ENCODE measurements around the gene KIAA0319L.

KIAA0319L gene

GRCh38 chr1:35441926-35442579, 115.2 kb downstream of the KIAA0319L start:
- no peak for DNase-seq

DNA sequence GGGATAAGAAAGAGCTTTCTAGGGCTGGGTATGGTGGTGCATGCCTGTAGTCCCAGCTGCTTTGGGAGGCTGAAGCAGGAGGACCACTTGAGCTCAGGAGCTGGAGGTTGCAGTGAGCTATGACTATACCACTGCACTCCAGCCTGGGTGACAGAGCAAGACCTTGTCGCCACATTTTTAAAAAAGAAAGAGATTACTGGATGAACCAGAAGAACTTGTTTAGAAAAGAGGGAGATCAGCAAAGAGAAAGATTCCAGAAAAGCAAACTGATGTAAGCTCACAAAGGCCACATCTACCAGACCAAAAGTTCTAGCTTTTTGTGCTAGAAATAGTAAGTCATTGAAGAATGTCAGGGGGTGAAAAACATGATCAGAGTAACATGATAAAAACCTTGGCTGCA, 117.6 kb downstream of the KIAA0319L start:
- DNase-seq, result no peak

GRCh38 chr1:35437200-35437599, 120.0 kb downstream of the KIAA0319L start:
- no peak for DNase-seq

- no peak for DNase-seq
These were observed 121.1 kb downstream of the KIAA0319L start for GRCh38 chr1:35436078-35436477.

DNA sequence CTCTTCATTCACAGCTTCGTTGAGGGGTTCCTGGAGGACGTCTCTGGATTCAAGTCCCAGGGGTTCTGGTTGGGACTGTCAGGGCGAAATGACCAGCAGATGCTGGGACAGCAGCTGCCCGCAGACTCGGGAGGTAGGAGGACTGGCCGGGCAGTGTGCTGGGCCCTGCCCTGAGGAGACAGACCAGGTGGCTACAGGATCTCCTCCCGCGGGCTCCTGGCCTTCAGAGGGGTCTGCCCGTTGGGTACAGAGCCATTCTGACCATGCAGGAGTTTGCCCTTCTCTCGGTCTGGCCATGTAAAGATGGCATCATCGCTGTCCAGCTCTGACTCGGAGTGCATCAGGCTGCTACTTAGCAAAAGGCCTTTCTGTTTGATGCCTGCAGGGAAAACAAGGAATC, 122.5 kb downstream of the KIAA0319L start:
- DNase-seq, result no peak

GRCh38 chr1:35433714-35434113, 123.5 kb downstream of the KIAA0319L start:
- DNase-seq, result no peak

- no peak for DNase-seq
These were observed 125.0 kb downstream of the KIAA0319L start for GRCh38 chr1:35432231-35432630.

- no peak for DNase-seq
These were observed 126.0 kb downstream of the KIAA0319L start for GRCh38 chr1:35431173-35431599.

DNA sequence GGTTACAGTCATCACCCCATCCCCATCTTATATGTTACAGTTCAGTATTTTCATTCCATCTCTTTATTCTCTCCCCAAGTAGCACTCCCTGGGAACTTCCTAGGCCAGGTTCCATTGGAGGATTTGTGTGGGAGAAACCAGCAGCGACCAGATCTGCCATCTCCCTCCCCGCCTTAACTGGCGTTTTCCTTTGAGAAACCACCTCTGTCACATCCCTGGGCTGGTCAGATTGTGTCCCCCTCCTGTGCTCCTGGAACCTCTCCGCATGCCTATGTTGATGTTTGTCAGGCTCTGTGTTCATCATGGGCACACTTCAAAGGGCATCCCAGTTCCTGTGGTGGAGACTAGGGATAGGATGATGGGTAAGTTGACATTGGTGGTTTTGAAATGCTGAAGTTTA, 126.4 kb downstream of the KIAA0319L start:
- no peak for DNase-seq

- no peak for DNase-seq
These were observed 128.8 kb downstream of the KIAA0319L start for GRCh38 chr1:35428360-35428759.

DNA sequence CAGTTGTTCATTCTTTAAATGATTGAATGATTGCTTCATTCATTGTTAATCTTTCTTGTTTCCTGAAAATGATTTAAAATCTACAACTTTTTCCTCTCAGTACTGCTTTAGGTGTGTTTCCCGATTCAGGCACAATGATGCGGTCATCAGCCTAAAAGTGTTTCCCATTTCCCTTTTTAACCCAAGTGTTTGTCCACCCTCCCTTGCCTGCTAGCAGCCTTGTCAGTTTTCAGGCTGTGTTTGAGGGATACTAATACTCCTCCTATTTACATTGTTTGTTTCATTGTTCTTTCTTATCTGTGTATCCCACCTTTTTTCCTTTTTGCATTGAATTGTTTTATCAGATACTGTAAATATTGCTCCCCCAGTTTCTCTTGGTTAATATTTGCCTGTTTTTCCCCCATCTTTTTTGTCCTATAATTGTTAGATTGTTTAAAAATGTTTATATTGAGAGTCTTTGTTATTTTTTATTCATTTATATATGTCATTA, 131.1 kb downstream of the KIAA0319L start:
- DNase-seq, result no peak

- no peak for DNase-seq
These were observed 148.3 kb downstream of the KIAA0319L start for GRCh38 chr1:35408925-35409324.

DNA sequence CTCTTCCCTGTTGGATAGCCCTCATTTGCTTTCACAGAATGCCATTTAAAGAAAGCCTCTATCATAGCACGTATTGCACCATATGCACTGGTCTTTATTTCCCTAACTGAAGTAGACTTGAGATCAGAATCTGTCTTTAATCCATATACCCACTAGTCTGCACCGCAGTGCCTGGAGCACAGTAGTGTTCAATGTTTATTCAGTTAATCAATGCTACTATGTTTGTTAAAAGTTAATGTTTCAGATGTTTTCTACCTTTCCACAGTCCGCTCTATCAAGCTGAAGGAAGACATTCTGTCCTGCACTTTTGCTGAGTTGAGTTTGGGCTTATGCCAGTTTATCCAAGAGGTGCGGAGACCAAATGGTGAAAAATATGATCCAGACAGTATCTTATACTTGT, 149.5 kb downstream of the KIAA0319L start:
- DNase-seq, result no peak

GRCh38 chr1:35406103-35406502, 151.1 kb downstream of the KIAA0319L start:
- no peak for DNase-seq

DNA sequence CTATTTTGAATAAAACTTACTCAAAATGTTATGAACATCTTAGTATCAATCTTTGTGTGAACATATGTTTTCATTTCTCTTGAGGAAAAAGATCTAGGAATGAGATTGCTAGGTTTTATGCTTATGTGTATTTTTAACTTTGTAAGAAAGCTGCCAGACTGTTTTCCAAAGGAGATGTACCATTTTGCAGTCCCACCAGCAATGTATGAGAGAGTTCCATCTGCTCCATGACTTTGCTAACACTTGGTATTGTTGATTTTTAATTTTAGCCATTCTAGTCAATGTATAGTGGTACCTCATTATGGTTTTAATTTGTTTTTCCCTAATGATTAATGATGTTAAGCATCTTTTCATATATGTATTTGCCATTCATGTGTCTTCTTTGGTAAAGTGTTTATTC, 156.2 kb downstream of the KIAA0319L start:
- no peak for DNase-seq

DNA sequence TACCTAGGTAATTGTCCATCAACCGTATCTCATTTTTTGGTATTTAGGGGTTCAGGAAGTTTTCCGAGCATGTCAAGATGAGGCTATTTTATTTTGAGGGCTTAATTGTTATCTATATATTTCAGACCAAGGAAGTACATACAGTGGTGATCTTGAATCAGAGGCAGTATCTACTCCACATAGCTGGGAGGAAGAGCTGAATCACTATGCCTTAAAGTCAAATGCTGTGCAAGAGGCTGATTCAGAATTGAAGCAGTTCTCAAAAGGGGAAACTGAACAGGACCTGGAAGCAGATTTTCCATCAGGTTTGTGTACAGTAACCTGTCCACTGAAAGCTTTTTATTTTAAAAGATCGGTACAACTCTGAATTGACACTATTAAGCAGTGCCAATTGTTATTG, 158.5 kb downstream of the KIAA0319L start:
- DNase-seq, result no peak

- DNase-seq, result no peak
These were observed 162.8 kb downstream of the KIAA0319L start for GRCh38 chr1:35394386-35394785.

DNA sequence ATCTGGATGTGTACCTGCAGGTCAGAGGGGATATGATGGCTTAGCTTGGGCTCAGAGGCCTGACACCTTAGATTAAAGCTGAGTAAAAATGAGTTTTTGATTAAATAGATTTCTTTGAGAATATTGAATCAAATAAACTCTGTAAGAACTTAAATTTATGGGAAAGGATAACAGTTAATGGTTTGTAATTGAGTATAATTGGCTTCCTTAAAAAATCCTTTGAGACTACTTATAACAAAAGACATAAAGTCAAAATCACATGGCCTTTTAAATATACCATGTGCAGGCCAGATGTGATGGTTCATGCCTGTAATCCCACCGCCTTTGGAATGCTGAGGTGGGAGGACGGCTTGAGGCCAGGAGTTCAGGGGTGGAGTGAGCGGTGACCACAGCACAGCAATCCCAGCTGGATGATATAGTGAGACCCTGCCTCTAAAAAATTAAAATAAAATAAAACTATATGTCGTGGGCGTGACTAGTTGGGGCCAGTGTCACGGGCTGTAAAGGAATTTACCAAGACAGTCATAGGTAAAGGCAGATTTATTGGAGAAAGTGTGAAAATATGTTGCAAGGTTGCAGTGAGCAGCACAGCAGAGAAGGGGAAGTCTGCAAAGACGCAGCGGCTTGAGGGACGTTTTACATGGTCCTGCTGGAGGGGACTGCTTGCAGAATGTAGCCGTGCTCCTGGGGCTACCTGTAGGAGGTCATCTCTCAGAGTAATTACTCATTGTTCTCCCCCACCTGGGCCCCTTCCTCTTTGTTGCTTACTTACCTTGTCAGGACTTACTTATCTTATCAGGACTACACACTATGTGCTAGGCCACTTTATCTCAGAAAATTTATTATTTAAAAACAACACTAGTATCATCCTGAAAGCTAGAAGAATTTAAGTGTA, 166.4 kb downstream of the KIAA0319L start:
- DNase-seq, result no peak

DNA sequence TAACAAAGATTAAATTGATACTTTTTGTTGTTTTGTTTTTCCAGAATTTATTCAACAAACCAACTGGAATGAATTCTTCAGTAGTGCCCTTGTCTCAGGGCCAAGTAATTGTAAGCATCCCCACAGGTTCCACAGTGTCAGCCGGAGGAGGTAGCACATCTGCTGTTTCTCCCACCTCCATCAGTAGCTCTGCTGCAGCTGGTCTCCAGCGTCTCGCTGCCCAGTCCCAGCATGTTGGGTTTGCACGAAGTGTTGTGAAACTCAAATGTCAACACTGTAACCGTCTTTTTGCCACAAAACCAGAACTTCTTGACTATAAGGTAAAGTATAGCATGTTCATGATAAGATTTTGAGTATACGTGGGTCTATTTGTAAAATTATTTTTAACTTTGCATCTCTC, 170.2 kb downstream of the KIAA0319L start:
- no peak for DNase-seq

DNA sequence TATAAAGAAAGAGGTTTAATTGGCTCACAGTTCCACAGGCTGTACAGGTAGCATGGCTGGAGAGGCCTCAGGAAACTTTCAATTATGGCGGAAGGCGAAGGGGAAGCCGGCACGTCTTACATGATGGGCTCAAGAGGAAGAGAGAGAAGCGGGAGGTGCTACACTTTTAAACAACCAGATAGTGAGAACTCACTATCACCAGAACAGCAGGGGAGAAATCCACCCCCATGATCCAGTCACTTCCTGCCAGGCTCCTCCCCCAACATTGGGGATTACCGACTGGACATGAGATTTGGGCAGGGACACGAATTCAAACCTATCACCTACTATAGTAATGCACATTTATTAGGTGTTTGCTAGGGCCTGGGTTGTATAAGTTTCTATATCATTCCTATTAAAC, 170.9 kb downstream of the KIAA0319L start:
- no peak for DNase-seq
